Hepatocyte (in vitro differentiated cells): ENCODE measurements around the gene TOMM70.

ENCODE experiments used
- EZH2 ChIP-seq: fragments of 200-600 bp; sonication (generic); IDR thresholded peaks from 2 replicates; pipeline ENCODE4 v1.6.1; 2016; ENCODE audit warnings: antibody characterized with exemption, mild to moderate bottlenecking, borderline replicate concordance
- EZH2phosphoT487 ChIP-seq: fragments of 200-600 bp; sonication (generic); IDR thresholded peaks from one replicate; pipeline ENCODE4 v1.6.1; 2018; ENCODE audit warnings: antibody characterized with exemption, mild to moderate bottlenecking, low read depth, moderate library complexity; ENCODE audit not compliant: unreplicated experiment, severe bottlenecking
- TF ChIP-seq, protein P1 (sequence below): fragments of 200-600 bp; sonication (generic); IDR thresholded peaks from 2 replicates; pipeline ENCODE4 v1.5.1; 2016; ENCODE audit warnings: antibody characterized with exemption, mild to moderate bottlenecking; ENCODE audit not compliant: poor library complexity

GRCh38 chr3:100389025-100389424 lies 11.9 kb downstream of the TOMM70 start:
- TF ChIP-seq, protein P1, sequence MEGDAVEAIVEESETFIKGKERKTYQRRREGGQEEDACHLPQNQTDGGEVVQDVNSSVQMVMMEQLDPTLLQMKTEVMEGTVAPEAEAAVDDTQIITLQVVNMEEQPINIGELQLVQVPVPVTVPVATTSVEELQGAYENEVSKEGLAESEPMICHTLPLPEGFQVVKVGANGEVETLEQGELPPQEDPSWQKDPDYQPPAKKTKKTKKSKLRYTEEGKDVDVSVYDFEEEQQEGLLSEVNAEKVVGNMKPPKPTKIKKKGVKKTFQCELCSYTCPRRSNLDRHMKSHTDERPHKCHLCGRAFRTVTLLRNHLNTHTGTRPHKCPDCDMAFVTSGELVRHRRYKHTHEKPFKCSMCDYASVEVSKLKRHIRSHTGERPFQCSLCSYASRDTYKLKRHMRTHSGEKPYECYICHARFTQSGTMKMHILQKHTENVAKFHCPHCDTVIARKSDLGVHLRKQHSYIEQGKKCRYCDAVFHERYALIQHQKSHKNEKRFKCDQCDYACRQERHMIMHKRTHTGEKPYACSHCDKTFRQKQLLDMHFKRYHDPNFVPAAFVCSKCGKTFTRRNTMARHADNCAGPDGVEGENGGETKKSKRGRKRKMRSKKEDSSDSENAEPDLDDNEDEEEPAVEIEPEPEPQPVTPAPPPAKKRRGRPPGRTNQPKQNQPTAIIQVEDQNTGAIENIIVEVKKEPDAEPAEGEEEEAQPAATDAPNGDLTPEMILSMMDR = no peak
- TF ChIP-seq EZH2phosphoT487 = no peak
- TF ChIP-seq EZH2 = no peak
